ENCODE data around the gene MAPT. TPM values are rescaled to one million over a fixed set of nuclear protein-coding genes. Genes with fewer than 3 reads are reported as not detected.

The MAPT gene
- total RNA-seq, 1 experiment from 2014 or later: 3.6 TPM

DNA sequence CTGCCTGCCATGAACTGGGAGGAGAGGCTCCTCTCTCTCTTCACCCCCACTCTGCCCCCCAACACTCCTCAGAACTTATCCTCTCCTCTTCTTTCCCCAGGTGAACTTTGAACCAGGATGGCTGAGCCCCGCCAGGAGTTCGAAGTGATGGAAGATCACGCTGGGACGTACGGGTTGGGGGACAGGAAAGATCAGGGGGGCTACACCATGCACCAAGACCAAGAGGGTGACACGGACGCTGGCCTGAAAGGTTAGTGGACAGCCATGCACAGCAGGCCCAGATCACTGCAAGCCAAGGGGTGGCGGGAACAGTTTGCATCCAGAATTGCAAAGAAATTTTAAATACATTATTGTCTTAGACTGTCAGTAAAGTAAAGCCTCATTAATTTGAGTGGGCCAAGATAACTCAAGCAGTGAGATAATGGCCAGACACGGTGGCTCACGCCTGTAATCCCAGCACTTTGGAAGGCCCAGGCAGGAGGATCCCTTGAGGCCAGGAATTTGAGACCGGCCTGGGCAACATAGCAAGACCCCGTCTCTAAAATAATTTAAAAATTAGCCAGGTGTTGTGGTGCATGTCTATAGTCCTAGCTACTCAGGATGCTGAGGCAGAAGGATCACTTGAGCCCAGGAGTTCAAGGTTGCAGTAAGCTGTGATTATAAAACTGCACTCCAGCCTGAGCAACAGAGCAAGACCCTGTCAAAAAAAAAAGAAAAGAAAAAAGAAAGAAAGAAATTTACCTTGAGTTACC, 68.0 kb downstream of the MAPT start:
- CTCF ChIA-PET: no interaction called here
- no peak overlapping the region for H3K4me3 ChIP-seq (ENCODE audit: low read length)
- DNase-seq: no peak
- intact Hi-C loops (cut with micrococcal nuclease): no loop called here
- H3K36me3 ChIP-seq (ENCODE audit: low read depth, low read length): no peaks in the 10 kb centered on the region
- H3F3A ChIP-seq (ENCODE audit: low read length, unreplicated experiment): no peaks in the 10 kb centered on the region
- no peak overlapping the region for H3K4me2 ChIP-seq (ENCODE audit: low read length)
- H3K9me3 ChIP-seq (ENCODE audit: low read length): no peaks in the 10 kb centered on the region
- H4K20me1 ChIP-seq (ENCODE audit: low read length): no peaks in the 10 kb centered on the region
- no peak for ATAC-seq
- no peak overlapping the region for H3K9ac ChIP-seq (ENCODE audit: low read length)
- H3K27me3 ChIP-seq (ENCODE audit: low read length): peaks cover 13% of the 10 kb centered on the region
- H3K79me2 ChIP-seq (ENCODE audit: low read length): no peaks in the 10 kb centered on the region
- H3K27ac ChIP-seq (ENCODE audit: low read length): no peak overlapping the region
- POLR2A ChIA-PET (ENCODE audit: unreplicated experiment): no interaction called here
- BruUV-seq (replicated peaks): no TSS peak
- H3K9me2 ChIP-seq (replicated peaks; ENCODE audit: low read length): no peaks in the 10 kb centered on the region
- TF ChIP-seq EZH2 (IDR thresholded peaks at IDR 0.05; ENCODE audit: low read length, unreplicated experiment) (no peak), CTCF (conservative IDR thresholded peaks at IDR 0.05; ENCODE audit: low read depth, low read length) (no peak), EZH2phosphoT487 (IDR thresholded peaks at IDR 0.05; ENCODE audit: borderline replicate concordance, low read length) (no peak)
- no peaks in the 10 kb centered on the region for H3K4me1 ChIP-seq (ENCODE audit: insufficient read depth, low read length)
- no peak overlapping the region for H2AFZ ChIP-seq (ENCODE audit: low read length)

GRCh38 chr17:45963283-45963682, 68.9 kb downstream of the MAPT start:
- intact Hi-C loops (cut with micrococcal nuclease): no loop called here
- POLR2A ChIA-PET (ENCODE audit: unreplicated experiment): no interaction called here

More at GRCh38 chr17:45963283-45963682, 68.9 kb downstream of the MAPT start:
- H3K9me3 ChIP-seq (ENCODE audit: low read length): no peaks in the 10 kb centered on the region
- ATAC-seq (no peak), DNase-seq (no peak)
- no peak overlapping the region for H2AFZ ChIP-seq (ENCODE audit: low read length)
- TF ChIP-seq CTCF (conservative IDR thresholded peaks at IDR 0.05; ENCODE audit: low read depth, low read length) (no peak), EZH2 (IDR thresholded peaks at IDR 0.05; ENCODE audit: low read length, unreplicated experiment) (no peak), EZH2phosphoT487 (IDR thresholded peaks at IDR 0.05; ENCODE audit: borderline replicate concordance, low read length) (no peak)
- no peak overlapping the region for H3K4me3 ChIP-seq (ENCODE audit: low read length)
- no peak overlapping the region for H3K9ac ChIP-seq (ENCODE audit: low read length)
- H3K4me1 ChIP-seq (ENCODE audit: insufficient read depth, low read length): no peaks in the 10 kb centered on the region
- no peaks in the 10 kb centered on the region for H3K9me2 ChIP-seq (replicated peaks; ENCODE audit: low read length)
- peaks cover 22% of the 10 kb centered on the region for H3K27me3 ChIP-seq (ENCODE audit: low read length)
- H3K36me3 ChIP-seq (ENCODE audit: low read depth, low read length): no peaks in the 10 kb centered on the region
- CTCF ChIA-PET: no interaction called here
- BruUV-seq (replicated peaks): no TSS peak
- H4K20me1 ChIP-seq (ENCODE audit: low read length): no peaks in the 10 kb centered on the region
- no peak overlapping the region for H3K27ac ChIP-seq (ENCODE audit: low read length)
- H3F3A ChIP-seq (ENCODE audit: low read length, unreplicated experiment): no peaks in the 10 kb centered on the region
- H3K4me2 ChIP-seq (ENCODE audit: low read length): no peak overlapping the region
- H3K79me2 ChIP-seq (ENCODE audit: low read length): no peaks in the 10 kb centered on the region

Measured in PC-3 (cell line).